Left lung (tissue), 10 donors: ENCODE measurements around the gene MIPEP. TPM values are rescaled to one million over a fixed set of nuclear protein-coding genes. Genes with fewer than 3 reads are reported as not detected.
A peak's percentile ranks its signal among the peaks of the same experiment; 100 is the strongest.
"Not testable (repeated sequence)": the region's sequence is repeated elsewhere in the genome, so short reads cannot be mapped to it uniquely, and the experiment has no call there.

Experiments
- ATAC-seq: fragments of 200-7000 bp; cut with Tn5 transposase; one replicate; pipeline ENCODE4 v1.9.1; 2020; ENCODE audit warnings: moderate library complexity
- DNase-seq, 4 donors: peaks; one replicate each; pipeline ENCODE4 v3.0.0-alpha.2; 2013 to 2020
- H3K27ac ChIP-seq, 2 donors: fragments of 200-600 bp; sonication (generic) in 1 of 2; one replicate each; pipeline versions ENCODE4 v1.5.0 to v1.8.0; 2020 to 2021
- H3K27me3 ChIP-seq, 2 donors: fragments of 200-600 bp; sonication (generic) in 1 of 2; one replicate each; pipeline versions ENCODE4 v1.5.0 to v1.8.0; 2020 to 2021
- H3K36me3 ChIP-seq, 2 donors: fragments of 200-600 bp; sonication (generic) in 1 of 2; one replicate each; pipeline versions ENCODE4 v1.5.0 to v1.8.0; 2020 to 2021
- H3K4me1 ChIP-seq, 2 donors: fragments of 200-600 bp; one replicate each; pipeline ENCODE4 v1.8.0; 2021
- H3K4me3 ChIP-seq, 2 donors: fragments of 200-600 bp; sonication (generic) in 1 of 2; one replicate each; pipeline versions ENCODE4 v1.5.0 to v1.8.0; 2020 to 2021; ENCODE audit warnings: mild to moderate bottlenecking in 1 of 2
- H3K9me3 ChIP-seq, 2 donors: fragments of 200-600 bp; sonication (generic) in 1 of 2; one replicate each; pipeline versions ENCODE4 v1.5.0 to v1.8.0; 2020 to 2021
- CTCF ChIP-seq, 2 donors: fragments of 200-600 bp; sonication (generic) in 1 of 2; IDR thresholded peaks; one replicate each; pipeline versions ENCODE4 v1.5.0 to v1.8.0; 2021; ENCODE audit warnings: antibody characterized with exemption in 2 of 2
- intact Hi-C, 2 donors: fragments of 100-400 bp; cut with DNase I; formaldehyde crosslinking; loops; one replicate each; pipeline versions ENCODE4 v1.11.2 to v1.14.2; 2022
- polyA plus RNA-seq, 6 donors: library from polyadenylated mRNA; unstranded; fragments of 120-200 nt; gene quantifications; one replicate each; pipeline ENCODE4 v1.2.1, GENCODE V29; 2013; ENCODE audit not compliant: insufficient read length in 6 of 6
- total RNA-seq, 2 donors: library from RNA; stranded (reverse); fragmentation: NEBNext Ultra II Directional; extraction: Animal tissue kit (Norgen Biotek cat#: 25700); gene quantifications; one replicate each; pipeline ENCODE4 v1.2.1, GENCODE V29; 2021
- donor health status: DM: no; HTN: yes; CAD: no.
- donor health status: DM: no; HTN: no; CAD: no.

Gene MIPEP
- total and polyA plus RNA-seq, 8 donors, result 15.6 to 26.2 (median 17.4) TPM

GRCh38 chr13:23749288-23749873, 139.8 kb downstream of the MIPEP start:
- intact Hi-C loops, result no loop called here
- Histone ChIP-seq H3K27ac (no peak overlapping the region), H3K4me1 (peaks cover 8 to 10% of the 10 kb centered on the region in 2 donors), H3K27me3 (no peaks in the 10 kb centered on the region), H3K9me3 (no peaks in the 10 kb centered on the region), H3K4me3 (no peak overlapping the region), H3K36me3 (no peaks in the 10 kb centered on the region)
- DNase-seq (no peak), ATAC-seq (no peak)
- no peak for TF ChIP-seq CTCF (IDR thresholded peaks at IDR 0.05)

- no peak for DNase-seq
- intact Hi-C loops, result no loop called here
- H3K4me1 ChIP-seq, result peaks cover 0 to 3% of the 10 kb centered on the region in 2 donors
- no peaks in the 10 kb centered on the region for H3K27me3 ChIP-seq
- no peak overlapping the region for H3K27ac ChIP-seq
- H3K36me3 ChIP-seq, result no peaks in the 10 kb centered on the region
- ATAC-seq, result peak; percentile 20
- no peak overlapping the region for H3K4me3 ChIP-seq
- no peaks in the 10 kb centered on the region for H3K9me3 ChIP-seq
- no peak for TF ChIP-seq CTCF (IDR thresholded peaks at IDR 0.05)
These were observed 140.8 kb downstream of the MIPEP start for GRCh38 chr13:23748109-23748990.

GRCh38 chr13:23746141-23746540, 143.1 kb downstream of the MIPEP start:
- H3K4me3 ChIP-seq, intact Hi-C loops, H3K36me3 ChIP-seq, H3K4me1 ChIP-seq, H3K27ac ChIP-seq, H3K9me3 ChIP-seq, ATAC-seq, H3K27me3 ChIP-seq, DNase-seq: not testable (repeated sequence)

GRCh38 chr13:23744315-23744714, 144.9 kb downstream of the MIPEP start:
- Histone ChIP-seq H3K27ac (peak overlapping the region in 1 of 2 donors; percentile 34), H3K9me3 (no peaks in the 10 kb centered on the region), H3K27me3 (no peaks in the 10 kb centered on the region), H3K4me3 (no peak overlapping the region), H3K36me3 (no peaks in the 10 kb centered on the region), H3K4me1 (no peaks in the 10 kb centered on the region)
- TF ChIP-seq CTCF (IDR thresholded peaks at IDR 0.05), result no peak
- intact Hi-C loops, result no loop called here
- no peak for DNase-seq
- peak; percentile 42 for ATAC-seq

- TF ChIP-seq CTCF (IDR thresholded peaks at IDR 0.05), result no peak
- peak overlapping the region in 1 of 2 donors; percentile 34 for H3K27ac ChIP-seq
- ATAC-seq, result peak; percentile 48
- no peak overlapping the region for H3K4me3 ChIP-seq
- no peaks in the 10 kb centered on the region for H3K36me3 ChIP-seq
- intact Hi-C loops, result no loop called here
- H3K9me3 ChIP-seq, result no peaks in the 10 kb centered on the region
- H3K27me3 ChIP-seq, result no peaks in the 10 kb centered on the region
- H3K4me1 ChIP-seq, result no peaks in the 10 kb centered on the region
- no peak for DNase-seq
These were observed 145.7 kb downstream of the MIPEP start for GRCh38 chr13:23743278-23744076.
